Osteoblast (primary cell): Measurements from ENCODE around the gene KRTAP5-2. TPM values are rescaled to one million over a fixed set of nuclear protein-coding genes. Genes with fewer than 3 reads are reported as not detected.

Experiments
- DNase-seq: peaks from one replicate; pipeline ENCODE4 v3.0.0; 2011; ENCODE audit warnings: low spot score, mixed read lengths; ENCODE audit not compliant: insufficient read length; ENCODE audit errors: missing footprints
- H2AFZ ChIP-seq: 2 replicates; pipeline ENCODE4 v1.6.0; 2011; ENCODE audit warnings: mild to moderate bottlenecking, low read length
- H3K27ac ChIP-seq: 2 replicates; pipeline ENCODE4 v1.5.1; 2011; ENCODE audit warnings: mild to moderate bottlenecking, low read depth, low read length, moderate library complexity
- H3K27me3 ChIP-seq: 2 replicates; pipeline ENCODE4 v1.6.0; 2012; ENCODE audit warnings: mild to moderate bottlenecking, control low read depth, inconsistent platforms, low read length, moderate library complexity; ENCODE audit not compliant: insufficient read depth
- H3K36me3 ChIP-seq: 2 replicates; pipeline ENCODE4 v1.5.1; 2011; ENCODE audit warnings: mild to moderate bottlenecking, low read length, control low read depth, moderate library complexity; ENCODE audit not compliant: insufficient read depth
- H3K4me1 ChIP-seq: 2 replicates; pipeline ENCODE4 v1.5.1; 2011; ENCODE audit warnings: mild to moderate bottlenecking, low read length, control low read depth, moderate library complexity; ENCODE audit not compliant: insufficient read depth
- H3K4me2 ChIP-seq: 2 replicates; pipeline ENCODE4 v1.6.0; 2011; ENCODE audit warnings: mild to moderate bottlenecking, low read length; ENCODE audit not compliant: insufficient read depth
- H3K4me3 ChIP-seq: fragments of 200-600 bp; sonication (generic); 3 replicates; pipeline ENCODE4 v1.5.1; 2012; ENCODE audit warnings: mild to moderate bottlenecking, low read length, inconsistent platforms; ENCODE audit not compliant: insufficient read depth
- H3K79me2 ChIP-seq: 2 replicates; pipeline ENCODE4 v1.6.0; 2012; ENCODE audit warnings: mild to moderate bottlenecking, low read length, control low read depth, inconsistent platforms; ENCODE audit not compliant: insufficient read depth
- H3K9me3 ChIP-seq: 2 replicates; pipeline ENCODE4 v1.5.1; 2011; ENCODE audit warnings: low read depth, low read length, control low read depth
- H4K20me1 ChIP-seq: 2 replicates; pipeline ENCODE4 v1.6.0; 2012; ENCODE audit warnings: mild to moderate bottlenecking, low read length, control low read depth; ENCODE audit not compliant: insufficient read depth
- CTCF ChIP-seq: IDR thresholded peaks from 2 replicates; pipeline ENCODE4 v1.5.1; 2011; ENCODE audit warnings: mild to moderate bottlenecking, low read depth, low read length, moderate library complexity; ENCODE audit errors: extremely low read depth
- total RNA-seq: library from RNA; depleted of rRNA; stranded (reverse); fragments of >200 nt; gene quantifications from 2 replicates; pipeline ENCODE4 v1.2.3, GENCODE V29; 2012

Gene KRTAP5-2
- total RNA-seq, 1 donor, result not detected

GRCh38 chr11:1636291-1636950, 38.3 kb upstream of the KRTAP5-2 start:
- H3K4me1 ChIP-seq, result no peaks in the 10 kb centered on the region
- H3K4me2 ChIP-seq, result no peak overlapping the region
- no peak for DNase-seq
- H4K20me1 ChIP-seq, result no peaks in the 10 kb centered on the region
- peaks cover 18% of the 10 kb centered on the region for H3K27me3 ChIP-seq
- no peak overlapping the region for H3K27ac ChIP-seq
- H3K9me3 ChIP-seq, result no peaks in the 10 kb centered on the region
- H3K79me2 ChIP-seq, result no peaks in the 10 kb centered on the region
- no peak overlapping the region for H2AFZ ChIP-seq
- no peak for TF ChIP-seq CTCF
- H3K36me3 ChIP-seq, result no peaks in the 10 kb centered on the region
- H3K4me3 ChIP-seq, result no peak overlapping the region

GRCh38 chr11:1633864-1634263, 35.8 kb upstream of the KRTAP5-2 start:
- H2AFZ ChIP-seq, result no peak overlapping the region
- no peak for TF ChIP-seq CTCF
- H3K9me3 ChIP-seq, result no peaks in the 10 kb centered on the region
- H3K27ac ChIP-seq, result no peak overlapping the region
- no peaks in the 10 kb centered on the region for H3K79me2 ChIP-seq
- H3K36me3 ChIP-seq, result no peaks in the 10 kb centered on the region
- H3K27me3 ChIP-seq, result peaks cover 22% of the 10 kb centered on the region
- peaks cover 2% of the 10 kb centered on the region for H4K20me1 ChIP-seq
- no peak overlapping the region for H3K4me3 ChIP-seq
- H3K4me1 ChIP-seq, result no peaks in the 10 kb centered on the region
- no peak overlapping the region for H3K4me2 ChIP-seq
- peak; percentile 68 for DNase-seq

- Histone ChIP-seq H3K4me1 (no peaks in the 10 kb centered on the region), H3K4me2 (no peak overlapping the region), H3K36me3 (no peaks in the 10 kb centered on the region), H3K9me3 (no peaks in the 10 kb centered on the region), H3K4me3 (no peak overlapping the region), H3K27ac (no peak overlapping the region), H4K20me1 (peaks cover 2% of the 10 kb centered on the region), H3K27me3 (peaks cover 36% of the 10 kb centered on the region), H3K79me2 (no peaks in the 10 kb centered on the region), H2AFZ (no peak overlapping the region)
- TF ChIP-seq CTCF, result no peak
- DNase-seq, result peak; percentile 75
Observed at GRCh38 chr11:1632053-1632714, 34.1 kb upstream of the KRTAP5-2 start.

GRCh38 chr11:1631066-1631568, 33.0 kb upstream of the KRTAP5-2 start:
- Histone ChIP-seq H3K79me2 (no peaks in the 10 kb centered on the region), H3K27ac (no peak overlapping the region), H3K4me3 (no peak overlapping the region), H3K9me3 (no peaks in the 10 kb centered on the region), H2AFZ (no peak overlapping the region), H4K20me1 (peaks cover 2% of the 10 kb centered on the region), H3K4me1 (no peaks in the 10 kb centered on the region), H3K27me3 (peaks cover 40% of the 10 kb centered on the region), H3K36me3 (no peaks in the 10 kb centered on the region), H3K4me2 (no peak overlapping the region)
- peak; percentile 15 for DNase-seq
- TF ChIP-seq CTCF, result no peak
